HepG2 (cell line): ENCODE measurements around the gene PSPH. TPM values are rescaled to one million over a fixed set of nuclear protein-coding genes. Genes with fewer than 3 reads are reported as not detected.

ENCODE experiments used
- ATAC-seq: fragments of 200-7000 bp; cut with Tn5 transposase; 3 replicates; pipeline ENCODE4 v1.9.1; 2020; ENCODE audit warnings: mild to moderate bottlenecking, moderate library complexity
- BruUV-seq: library from RNA; stranded (reverse); fragments of 400-500 nt; replicated peaks from 2 replicates; lab custom pipeline; 2021; lab: Mats Ljungman, UMichigan
- CTCF ChIA-PET: fragments of 300-600 bp; formaldehyde crosslinking; extraction: SDS; loops from one replicate; lab custom pipeline; 2021; ENCODE audit warnings: low total read pairs, inconsistent platforms, low intra/inter-chr PET ratio; lab: Yijun Ruan, JAX
- POLR2A ChIA-PET: fragments of 350-600 bp; sonication (Branson Sonifier 250); formaldehyde crosslinking; loops from one replicate; lab custom pipeline; 2020; ENCODE audit warnings: antibody characterized with exemption, inconsistent platforms; lab: Yijun Ruan, JAX
- DNase-seq: peaks from one replicate; pipeline ENCODE4 v3.0.0-alpha.2; 2015; ENCODE audit warnings: low spot score
- FAIRE-seq: peaks from 3 replicates; lab custom pipeline; 2011; peaks lifted over from hg19 to GRCh38; lab: Jason Lieb, UNC
- H2AFZ ChIP-seq: one replicate; pipeline ENCODE4 v1.6.1; 2011; ENCODE audit warnings: low read length, inconsistent platforms
- H3K27ac ChIP-seq: fragments of 300-600 bp; 3 replicates; pipeline ENCODE4 v1.8.0; 2011; ENCODE audit warnings: mixed run types, mild to moderate bottlenecking, mixed read lengths, low read length, inconsistent platforms; ENCODE audit not compliant: insufficient read depth; ENCODE audit errors: extremely low read length
- H3K27me3 ChIP-seq, 2 experiments: fragments of 200-600 bp in 1 of 2; 2 replicates in 1 of 2; 3 replicates in 1 of 2; pipeline versions ENCODE4 v1.6.0 to v1.8.0; 2011; ENCODE audit warnings: low read length in 2 of 2, mild to moderate bottlenecking in 2 of 2, moderate library complexity in 2 of 2, inconsistent platforms in 1 of 2; ENCODE audit not compliant: insufficient read depth in 2 of 2, control insufficient read depth in 1 of 2
- H3K36me3 ChIP-seq, 2 experiments: fragments of 200-600 bp in 1 of 2; replicated peaks in 1 of 2; 2 replicates in 1 of 2; 3 replicates in 1 of 2; pipeline versions ENCODE4 v1.5.1 to v1.8.0; 2011; ENCODE audit warnings: low read length in 2 of 2, inconsistent platforms in 1 of 2; ENCODE audit not compliant: insufficient read depth in 2 of 2, control insufficient read depth in 1 of 2
- H3K4me1 ChIP-seq: 2 replicates; pipeline ENCODE4 v1.5.1; 2012; ENCODE audit warnings: low read length, inconsistent platforms; ENCODE audit not compliant: insufficient read depth
- H3K4me2 ChIP-seq: 2 replicates; pipeline ENCODE4 v1.6.0; 2011; ENCODE audit warnings: low read depth, low read length, inconsistent platforms
- H3K4me3 ChIP-seq, 3 experiments: fragments of 200-600 bp in 1 of 3; sonication (generic), shearing (Covaris generic) in 1 of 3; replicated peaks in 1 of 3; 2 replicates each; pipeline ENCODE4 v1.5.1; 2011 to 2016; ENCODE audit warnings: low read length in 3 of 3, inconsistent platforms in 2 of 3, low read depth in 2 of 3, mild to moderate bottlenecking in 2 of 3, control low read depth in 1 of 3, mixed read lengths in 1 of 3; ENCODE audit not compliant: insufficient read depth in 1 of 3
- H3K79me2 ChIP-seq: one replicate; pipeline ENCODE4 v1.6.1; 2011; ENCODE audit warnings: low read length, inconsistent platforms; ENCODE audit not compliant: insufficient read depth
- H3K9ac ChIP-seq: 2 replicates; pipeline ENCODE4 v1.6.0; 2011; ENCODE audit warnings: mild to moderate bottlenecking, low read depth, low read length, inconsistent platforms; ENCODE audit not compliant: insufficient read depth
- H3K9me3 ChIP-seq: 2 replicates; pipeline ENCODE4 v1.5.1; 2012; ENCODE audit warnings: mild to moderate bottlenecking, low read length
- H4K20me1 ChIP-seq: 2 replicates; pipeline ENCODE4 v1.6.0; 2011; ENCODE audit warnings: inconsistent platforms, mild to moderate bottlenecking, low read length, moderate library complexity; ENCODE audit not compliant: insufficient read depth
- FUBP1 ChIP-seq: sonication (generic); formaldehyde crosslinking; IDR thresholded peaks from 2 replicates; pipeline ENCODE4 v1.5.1; 2020; ENCODE audit warnings: missing genetic modification reagents, mild to moderate bottlenecking, borderline replicate concordance
- HMGXB3 ChIP-seq: sonication (generic); formaldehyde crosslinking; IDR thresholded peaks from 2 replicates; pipeline ENCODE4 v1.4.0; 2020; ENCODE audit warnings: missing genetic modification reagents, borderline replicate concordance
- MXD4 ChIP-seq: IDR thresholded peaks from 2 replicates; pipeline ENCODE4 v1.6.1; 2016; ENCODE audit warnings: mild to moderate bottlenecking, missing biosample characterization, missing genetic modification reagents
- SRSF4 ChIP-seq: fragments of 200-400 bp; formaldehyde crosslinking; IDR thresholded peaks from one replicate; pipeline ENCODE4 v1.6.1; 2018; ENCODE audit warnings: mild to moderate bottlenecking, low read depth, low read length, moderate library complexity; ENCODE audit not compliant: poor library complexity, severe bottlenecking
- TCF7L2 ChIP-seq: IDR thresholded peaks from 2 replicates; pipeline ENCODE4 v1.6.1; 2011; ENCODE audit warnings: mild to moderate bottlenecking, low read depth, low read length, moderate library complexity
- TEAD2 ChIP-seq: sonication (generic); formaldehyde crosslinking; IDR thresholded peaks from 2 replicates; pipeline ENCODE4 v1.9.0; 2021; ENCODE audit warnings: missing genetic modification reagents
- U2AF2 ChIP-seq: fragments of 200-400 bp; formaldehyde crosslinking; IDR thresholded peaks from 2 replicates; pipeline ENCODE4 v1.6.1; 2017; ENCODE audit warnings: low read depth, mild to moderate bottlenecking, low read length
- ZNF616 ChIP-seq: sonication (generic); formaldehyde crosslinking; IDR thresholded peaks from 2 replicates; pipeline ENCODE4 v1.5.0; 2020; ENCODE audit warnings: low read depth, mild to moderate bottlenecking, missing genetic modification reagents
- ZNF782 ChIP-seq: sonication (generic); formaldehyde crosslinking; IDR thresholded peaks from 2 replicates; pipeline ENCODE4 v1.4.0; 2020; ENCODE audit warnings: missing genetic modification reagents, mild to moderate bottlenecking, borderline replicate concordance
- WGBS: methylation state at CpG from one replicate; pipeline ENCODE4 v1.1.6; 2017; ENCODE audit warnings: low lambda C conversion rate; 5-methylcytosine and 5-hydroxymethylcytosine counted together
- in situ Hi-C: cut with HindIII; loops from 2 replicates; pipeline ENCODE4 v1.10.0; 2017; ENCODE audit warnings: low pct_unique_long_range_greater_than_20kb; ENCODE audit not compliant: extremely low pct_ligation_motif_present
- intact Hi-C: fragments of 100-400 bp; cut with micrococcal nuclease; formaldehyde crosslinking; loops from one replicate; pipeline ENCODE4 v1.10.0; 2022; ENCODE audit not compliant: unreplicated experiment
- polyA plus RNA-seq, 8 experiments: library from polyadenylated mRNA; depleted of rRNA in 3 of 8; stranded (reverse) in 7 of 8; unstranded in 1 of 8; fragments of >200 nt; fragmentation: Illumina TruSeq in 4 of 8; extraction: Trizol in 4 of 8; gene quantifications; 2 replicates each; pipeline versions ENCODE4 v1.2.1 to v1.2.3, GENCODE V29; 2011 to 2016; ENCODE audit warnings: low read depth in 4 of 8, missing spikeins in 1 of 8, mixed read lengths in 1 of 8; ENCODE audit not compliant: insufficient read depth in 1 of 8
- total RNA-seq, 5 experiments: library from RNA; depleted of rRNA; stranded (reverse); fragments of >200 nt; fragmentation: Illumina TruSeq; extraction: Trizol; gene quantifications; 2 replicates each; pipeline ENCODE4 v1.2.3, GENCODE V29; 2016; ENCODE audit warnings: low read depth in 1 of 5
- TF ChIP-seq, protein P1 (sequence below): sonication (generic); formaldehyde crosslinking; IDR thresholded peaks from 2 replicates; pipeline ENCODE4 v1.4.0; 2020; ENCODE audit warnings: missing genetic modification reagents

The PSPH gene
- total and polyA plus RNA-seq, 2 of the 13 experiments (the other 11 are each of a cell fraction or from before 2014, with no cell fraction given), result 85.5 to 124 TPM

DNA sequence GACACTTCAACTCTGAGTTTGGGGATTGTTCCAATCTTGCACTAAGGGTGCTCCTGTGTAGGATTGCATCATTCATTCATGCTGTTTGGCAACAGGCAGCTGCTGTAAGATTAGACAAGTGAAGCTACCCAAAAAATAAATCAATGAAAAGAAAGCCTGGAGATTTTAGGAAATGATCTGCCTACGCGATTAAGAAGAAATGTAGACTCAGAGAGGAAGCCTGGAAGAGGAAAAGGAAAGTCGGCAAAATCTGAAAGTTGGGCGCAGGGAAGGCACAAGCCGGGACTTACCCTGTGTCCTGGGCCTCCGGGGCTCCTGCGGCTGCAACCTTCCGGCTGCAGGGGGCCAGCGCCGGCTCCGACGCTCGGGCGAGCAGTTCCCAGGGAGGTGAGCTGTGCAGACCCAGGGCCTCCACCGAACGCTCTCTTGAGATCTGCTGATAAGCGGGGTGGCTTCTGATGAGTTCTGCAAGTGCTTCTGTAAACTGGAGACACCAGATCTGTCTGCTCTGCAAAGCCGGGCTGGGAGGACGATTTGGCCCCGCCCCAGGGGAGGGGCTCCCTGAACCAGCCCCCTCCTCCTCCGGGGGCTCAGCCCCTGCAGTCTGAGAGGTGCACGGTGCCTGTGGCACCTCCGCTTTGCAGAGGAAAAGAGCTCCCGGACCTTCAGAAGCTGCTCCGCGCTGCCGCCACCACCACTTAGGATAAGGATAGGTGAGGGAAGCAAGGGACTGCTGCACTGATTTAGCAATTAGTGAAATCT lies 17.4 kb downstream of the PSPH start:
- 1% methylated on average over 17 of the region's 27 CpGs for WGBS
- ChIA-PET CTCF (interaction anchor here (1.2 to 1.7 kb wide), 2 partner anchors 16 to 31 kb away, joined by 3 to 5 read pairs; partner anchors contain the start of gene SUMF2), POLR2A (interaction anchor here (0.7 to 3.5 kb wide), 19 partner anchors 8 to 83 kb away, joined by 3 to 106 read pairs (median 4); partner anchors contain the start of genes CCT6A, CHCHD2, NIPSNAP2 and PSPH)
- Histone ChIP-seq H3K9me3 (no peaks in the 10 kb centered on the region), H3K27ac (peak overlapping the region; percentile 87), H3K36me3 (peaks cover 2 to 9% of the 10 kb centered on the region in 2 experiments; a peak in 4 of 5 replicates), H3K9ac (peak overlapping the region; percentile 80), H4K20me1 (no peaks in the 10 kb centered on the region), H3K4me3 (peak overlapping the region; percentile 77 to 98 (median 80)), H3K27me3 (no peaks in the 10 kb centered on the region; a peak in 1 of 5 replicates), H3K4me2 (peak overlapping the region; percentile 77), H2AFZ (no peak overlapping the region), H3K4me1 (peaks cover 45% of the 10 kb centered on the region), H3K79me2 (peaks cover 31% of the 10 kb centered on the region)
- FAIRE-seq (peak; percentile 77), ATAC-seq (peak; percentile 89), DNase-seq (peak; percentile 88)
- in situ Hi-C loops, result no loop called here
- intact Hi-C loops, result loop anchor here (1.0 kb wide), 2 partner anchors 13 to 17 kb away; partner anchors contain the start of genes CCT6A and PSPH
- TSS peak; percentile 58 for BruUV-seq
- peak; percentile 73; the same call in 1 of the 2 replicates for TF ChIP-seq ZNF782 (CRISPR knock-in tag)
- TF ChIP-seq TEAD2 (CRISPR knock-in tag), result no peak
- no peak for TF ChIP-seq ZNF616
- TF ChIP-seq, protein P1, sequence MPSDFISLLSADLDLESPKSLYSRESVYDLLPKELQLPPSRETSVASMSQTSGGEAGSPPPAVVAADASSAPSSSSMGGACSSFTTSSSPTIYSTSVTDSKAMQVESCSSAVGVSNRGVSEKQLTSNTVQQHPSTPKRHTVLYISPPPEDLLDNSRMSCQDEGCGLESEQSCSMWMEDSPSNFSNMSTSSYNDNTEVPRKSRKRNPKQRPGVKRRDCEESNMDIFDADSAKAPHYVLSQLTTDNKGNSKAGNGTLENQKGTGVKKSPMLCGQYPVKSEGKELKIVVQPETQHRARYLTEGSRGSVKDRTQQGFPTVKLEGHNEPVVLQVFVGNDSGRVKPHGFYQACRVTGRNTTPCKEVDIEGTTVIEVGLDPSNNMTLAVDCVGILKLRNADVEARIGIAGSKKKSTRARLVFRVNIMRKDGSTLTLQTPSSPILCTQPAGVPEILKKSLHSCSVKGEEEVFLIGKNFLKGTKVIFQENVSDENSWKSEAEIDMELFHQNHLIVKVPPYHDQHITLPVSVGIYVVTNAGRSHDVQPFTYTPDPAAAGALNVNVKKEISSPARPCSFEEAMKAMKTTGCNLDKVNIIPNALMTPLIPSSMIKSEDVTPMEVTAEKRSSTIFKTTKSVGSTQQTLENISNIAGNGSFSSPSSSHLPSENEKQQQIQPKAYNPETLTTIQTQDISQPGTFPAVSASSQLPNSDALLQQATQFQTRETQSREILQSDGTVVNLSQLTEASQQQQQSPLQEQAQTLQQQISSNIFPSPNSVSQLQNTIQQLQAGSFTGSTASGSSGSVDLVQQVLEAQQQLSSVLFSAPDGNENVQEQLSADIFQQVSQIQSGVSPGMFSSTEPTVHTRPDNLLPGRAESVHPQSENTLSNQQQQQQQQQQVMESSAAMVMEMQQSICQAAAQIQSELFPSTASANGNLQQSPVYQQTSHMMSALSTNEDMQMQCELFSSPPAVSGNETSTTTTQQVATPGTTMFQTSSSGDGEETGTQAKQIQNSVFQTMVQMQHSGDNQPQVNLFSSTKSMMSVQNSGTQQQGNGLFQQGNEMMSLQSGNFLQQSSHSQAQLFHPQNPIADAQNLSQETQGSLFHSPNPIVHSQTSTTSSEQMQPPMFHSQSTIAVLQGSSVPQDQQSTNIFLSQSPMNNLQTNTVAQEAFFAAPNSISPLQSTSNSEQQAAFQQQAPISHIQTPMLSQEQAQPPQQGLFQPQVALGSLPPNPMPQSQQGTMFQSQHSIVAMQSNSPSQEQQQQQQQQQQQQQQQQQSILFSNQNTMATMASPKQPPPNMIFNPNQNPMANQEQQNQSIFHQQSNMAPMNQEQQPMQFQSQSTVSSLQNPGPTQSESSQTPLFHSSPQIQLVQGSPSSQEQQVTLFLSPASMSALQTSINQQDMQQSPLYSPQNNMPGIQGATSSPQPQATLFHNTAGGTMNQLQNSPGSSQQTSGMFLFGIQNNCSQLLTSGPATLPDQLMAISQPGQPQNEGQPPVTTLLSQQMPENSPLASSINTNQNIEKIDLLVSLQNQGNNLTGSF (CRISPR knock-in tag), result no peak
- TF ChIP-seq FUBP1 (CRISPR knock-in tag), result no peak
- TF ChIP-seq TCF7L2, result no peak
- peak; percentile 62; the same call in 1 of the 2 replicates for TF ChIP-seq MXD4 (CRISPR knock-in tag)
- TF ChIP-seq SRSF4, result no peak
- no peak; the same call in 1 of the 2 replicates for TF ChIP-seq HMGXB3 (CRISPR knock-in tag)
- no peak for TF ChIP-seq U2AF2
